Breast epithelium (tissue), 4 donors: ENCODE data around the gene KLRF1. TPM values are rescaled to one million over a fixed set of nuclear protein-coding genes. Genes with fewer than 3 reads are reported as not detected.

Experiments used
- DNase-seq, 2 donors: peaks; one replicate each; pipeline ENCODE4 v3.0.0-alpha.2; 2019; ENCODE audit warnings: low spot score in 2 of 2
- H3K27ac ChIP-seq, 2 donors: fragments of 200-600 bp; sonication (generic) in 1 of 2; one replicate each; pipeline ENCODE4 v1.5.1; 2016 to 2019; ENCODE audit warnings: mild to moderate bottlenecking in 1 of 2
- H3K27me3 ChIP-seq, 2 donors: fragments of 200-600 bp; sonication (generic) in 1 of 2; one replicate each; pipeline versions ENCODE4 v1.5.1 to v1.6.0; 2017 to 2019; ENCODE audit warnings: control low read depth in 1 of 2, mild to moderate bottlenecking in 1 of 2
- H3K36me3 ChIP-seq: fragments of 200-600 bp; one replicate; pipeline ENCODE4 v1.5.1; 2019
- H3K4me1 ChIP-seq, 2 donors: fragments of 200-600 bp; sonication (generic); one replicate each; pipeline ENCODE4 v1.5.1; 2016 to 2019; ENCODE audit warnings: control low read depth in 1 of 2
- H3K4me3 ChIP-seq, 3 donors: fragments of 200-600 bp; sonication (generic); 1 replicate in 2 of 3; 2 replicates in 1 of 3; pipeline ENCODE4 v1.5.1; 2016 to 2019; ENCODE audit warnings: mild to moderate bottlenecking in 3 of 3, moderate library complexity in 2 of 3
- H3K9me3 ChIP-seq, 2 donors: fragments of 200-600 bp; sonication (generic) in 1 of 2; one replicate each; pipeline ENCODE4 v1.5.1; 2016 to 2019; ENCODE audit warnings: control low read depth in 1 of 2
- CTCF ChIP-seq, 3 donors: fragments of 450-650 bp; IDR thresholded peaks; one replicate each; pipeline ENCODE4 v1.5.1; 2016 to 2017; ENCODE audit warnings: antibody characterized with exemption in 3 of 3, mild to moderate bottlenecking in 3 of 3, moderate library complexity in 3 of 3
- POLR2A ChIP-seq: fragments of 450-650 bp; IDR thresholded peaks from one replicate; pipeline ENCODE4 v1.6.1; 2016; ENCODE audit warnings: antibody characterized with exemption, mild to moderate bottlenecking, moderate library complexity
- POLR2AphosphoS5 ChIP-seq, 3 donors: sonication (generic); formaldehyde crosslinking; IDR thresholded peaks; one replicate each; pipeline ENCODE4 v1.6.1; 2017; ENCODE audit warnings: antibody characterized with exemption in 3 of 3
- intact Hi-C: fragments of 100-400 bp; cut with DNase I; formaldehyde crosslinking; loops from one replicate; pipeline ENCODE4 v1.15.1; 2023; ENCODE audit warnings: low total_unique reads
- total RNA-seq, 3 donors: library from RNA; depleted of rRNA; stranded (reverse); fragments of >200 nt; gene quantifications; one replicate each; pipeline ENCODE4 v1.1.0, GENCODE V29; 2016

Gene KLRF1
- total RNA-seq, 3 donors from 2014 or later: 0.32 to 0.44 TPM; not detected in 1

GRCh38 chr12:9797722-9798619, 29.3 kb upstream of the KLRF1 start:
- Histone ChIP-seq H3K4me1 (no peaks in the 10 kb centered on the region), H3K27ac (no peak overlapping the region), H3K27me3 (no peaks in the 10 kb centered on the region), H3K4me3 (no peak overlapping the region), H3K9me3 (no peaks in the 10 kb centered on the region), H3K36me3 (no peaks in the 10 kb centered on the region)
- DNase-seq: peak in 1 of 2 donors; percentile 45
- TF ChIP-seq POLR2A (no peak), CTCF (IDR thresholded peaks at IDR 0.05) (peak in 2 of 3 donors; percentile 47 to 51)
- intact Hi-C loops: no loop called here

DNA sequence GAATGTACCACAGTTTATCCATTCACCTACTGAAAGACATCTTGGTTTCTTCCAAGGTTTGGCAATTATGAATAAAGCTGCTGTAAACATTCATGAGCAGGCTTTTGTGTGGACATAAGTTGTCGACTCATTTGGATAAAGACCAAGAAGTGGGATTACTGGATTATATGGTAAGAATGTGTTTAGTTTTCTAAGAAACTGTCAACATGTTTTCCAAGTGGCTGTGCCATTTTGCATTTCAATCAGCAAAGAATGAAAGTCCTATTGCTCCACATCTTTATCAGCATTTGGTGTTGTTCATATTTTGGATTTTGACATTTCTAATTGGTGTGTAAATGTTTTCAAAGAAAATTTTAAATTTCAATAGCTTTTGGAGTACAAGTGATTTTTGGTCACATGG, 27.3 kb upstream of the KLRF1 start:
- no peaks in the 10 kb centered on the region for H3K36me3 ChIP-seq
- intact Hi-C loops: no loop called here
- TF ChIP-seq POLR2A: no peak
- TF ChIP-seq POLR2AphosphoS5 (IDR thresholded peaks at IDR 0.05): no peak
- TF ChIP-seq CTCF (IDR thresholded peaks at IDR 0.05): no peak
- no peaks in the 10 kb centered on the region for H3K9me3 ChIP-seq
- no peak for DNase-seq
- H3K4me3 ChIP-seq: no peak overlapping the region
- no peak overlapping the region for H3K27ac ChIP-seq
- H3K4me1 ChIP-seq: no peaks in the 10 kb centered on the region
- no peaks in the 10 kb centered on the region for H3K27me3 ChIP-seq

GRCh38 chr12:9805883-9806282, 21.4 kb upstream of the KLRF1 start:
- no peak for DNase-seq
- no peak overlapping the region for H3K27ac ChIP-seq
- H3K4me3 ChIP-seq: no peak overlapping the region
- no peaks in the 10 kb centered on the region for H3K4me1 ChIP-seq
- H3K27me3 ChIP-seq: no peaks in the 10 kb centered on the region
- no peaks in the 10 kb centered on the region for H3K9me3 ChIP-seq
- no peaks in the 10 kb centered on the region for H3K36me3 ChIP-seq
- TF ChIP-seq CTCF (IDR thresholded peaks at IDR 0.05): no peak
- TF ChIP-seq POLR2AphosphoS5 (IDR thresholded peaks at IDR 0.05): no peak
- no peak for TF ChIP-seq POLR2A
- intact Hi-C loops: no loop called here

DNA sequence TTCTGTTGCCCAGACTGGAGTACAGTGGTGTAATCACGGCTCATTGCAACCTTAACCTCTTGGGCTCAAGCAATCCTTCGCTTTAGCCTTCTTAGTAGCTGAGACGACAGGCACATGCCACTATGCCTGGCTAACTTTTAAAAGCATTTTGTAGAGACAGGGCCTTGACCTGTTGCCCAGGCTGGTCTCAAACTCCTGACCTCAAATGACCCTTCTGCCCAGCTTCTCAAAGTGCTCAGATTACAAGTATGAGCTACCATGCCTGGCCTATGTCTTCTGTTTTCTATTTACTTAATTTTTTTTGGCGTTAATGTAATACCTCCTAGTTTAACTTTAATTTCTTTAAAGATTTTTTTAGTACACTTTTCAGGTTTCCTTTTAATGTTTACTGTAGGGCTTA, 20.6 kb upstream of the KLRF1 start:
- H3K4me3 ChIP-seq: no peak overlapping the region
- H3K27me3 ChIP-seq: no peaks in the 10 kb centered on the region
- TF ChIP-seq POLR2A (no peak), CTCF (IDR thresholded peaks at IDR 0.05) (no peak), POLR2AphosphoS5 (IDR thresholded peaks at IDR 0.05) (no peak)
- no peaks in the 10 kb centered on the region for H3K4me1 ChIP-seq
- no peak overlapping the region for H3K27ac ChIP-seq
- intact Hi-C loops: no loop called here
- no peak for DNase-seq
- H3K36me3 ChIP-seq: no peaks in the 10 kb centered on the region
- H3K9me3 ChIP-seq: no peaks in the 10 kb centered on the region

- Histone ChIP-seq H3K4me1 (no peaks in the 10 kb centered on the region), H3K27ac (no peak overlapping the region), H3K4me3 (no peak overlapping the region), H3K9me3 (no peaks in the 10 kb centered on the region), H3K36me3 (no peaks in the 10 kb centered on the region), H3K27me3 (no peaks in the 10 kb centered on the region)
- DNase-seq: no peak
- intact Hi-C loops: no loop called here
- TF ChIP-seq POLR2AphosphoS5 (IDR thresholded peaks at IDR 0.05): no peak
- TF ChIP-seq CTCF (IDR thresholded peaks at IDR 0.05): no peak
- no peak for TF ChIP-seq POLR2A
These were observed 18.8 kb upstream of the KLRF1 start for GRCh38 chr12:9808504-9808903.
